Measurements from ENCODE around the gene PEX16. TPM values are rescaled to one million over a fixed set of nuclear protein-coding genes. Genes with fewer than 3 reads are reported as not detected.

Gene PEX16
- total RNA-seq, 1 experiment from 2014 or later = 33.9 TPM

DNA sequence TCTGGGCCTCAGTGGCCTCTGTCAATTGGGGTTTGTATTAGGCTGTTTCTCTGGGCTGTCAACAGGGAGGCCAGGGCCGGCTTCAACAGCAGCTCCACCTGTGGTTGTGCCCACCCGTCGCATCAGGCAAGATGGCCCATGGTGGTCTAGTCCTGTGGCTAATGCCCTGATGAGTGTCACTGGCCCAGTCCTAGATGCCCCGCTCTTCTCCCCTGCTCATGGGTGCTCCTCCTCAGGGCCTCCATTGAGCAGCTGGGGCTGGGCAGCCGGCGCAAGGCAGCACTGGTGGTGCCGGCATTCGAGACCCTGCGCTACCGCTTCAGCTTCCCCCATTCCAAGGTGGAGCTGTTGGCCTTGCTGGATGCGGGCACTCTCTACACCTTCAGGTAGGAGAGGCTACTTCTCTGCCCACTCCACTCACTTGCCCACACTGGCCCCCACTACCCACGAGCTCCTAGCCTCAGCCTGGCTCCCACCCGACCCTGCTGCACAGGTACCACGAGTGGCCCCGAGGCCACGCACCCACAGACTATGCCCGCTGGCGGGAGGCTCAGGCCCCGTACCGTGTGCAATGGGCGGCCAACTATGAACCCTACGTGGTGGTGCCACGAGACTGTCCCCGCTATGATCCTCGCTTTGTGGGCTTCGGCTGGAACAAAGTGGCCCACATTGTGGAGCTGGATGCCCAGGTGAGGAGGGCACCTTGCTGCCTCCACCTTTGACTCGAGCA is 10.2 kb upstream of the PEX16 start:
- H3K36me3 ChIP-seq = peaks cover 7% of the 10 kb centered on the region; the same call in 1 of the 2 replicates
- peak in 1 of 2 experiments; percentile 44 for DNase-seq (ENCODE audit: low read depth in 1 of 2, low spot score in 2 of 2)

DNA sequence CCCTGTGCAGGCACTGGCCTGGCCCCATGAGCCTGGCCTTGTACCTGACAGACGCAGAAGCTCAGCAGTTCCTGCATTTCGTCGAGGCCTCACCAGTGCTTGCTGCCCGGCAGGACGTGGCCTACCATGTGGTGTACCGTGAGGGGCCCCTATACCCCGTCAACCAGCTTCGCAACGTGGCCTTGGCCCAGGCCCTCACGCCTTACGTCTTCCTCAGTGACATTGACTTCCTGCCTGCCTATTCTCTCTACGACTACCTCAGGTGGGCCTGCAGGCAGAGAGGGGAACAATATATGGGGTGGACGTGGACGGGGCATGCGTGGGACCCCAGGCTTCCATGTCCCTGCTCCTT is 9.6 kb upstream of the PEX16 start:
- Histone ChIP-seq H3K4me1 (replicated peaks) (peaks cover 10% of the 10 kb centered on the region), H3K27ac (no peak overlapping the region), H3K4me3 (no peak overlapping the region), H3K27me3 (replicated peaks) (peaks cover 26% of the 10 kb centered on the region), H3K36me3 (peaks cover 7% of the 10 kb centered on the region; the same call in 1 of the 2 replicates), H3K9me3 (replicated peaks) (peaks cover 5% of the 10 kb centered on the region)
- DNase-seq (ENCODE audit: low read depth in 1 of 2, low spot score in 2 of 2) = peak in 1 of 2 experiments; percentile 42

More for the DNA sequence above, 10.2 kb upstream of the PEX16 start:
- H3K9me3 ChIP-seq (replicated peaks) = peaks cover 5% of the 10 kb centered on the region
- H3K4me1 ChIP-seq (replicated peaks) = peaks cover 5% of the 10 kb centered on the region
- H3K27ac ChIP-seq = no peak overlapping the region
- H3K27me3 ChIP-seq (replicated peaks) = peaks cover 21% of the 10 kb centered on the region
- H3K4me3 ChIP-seq = no peak overlapping the region

DNA sequence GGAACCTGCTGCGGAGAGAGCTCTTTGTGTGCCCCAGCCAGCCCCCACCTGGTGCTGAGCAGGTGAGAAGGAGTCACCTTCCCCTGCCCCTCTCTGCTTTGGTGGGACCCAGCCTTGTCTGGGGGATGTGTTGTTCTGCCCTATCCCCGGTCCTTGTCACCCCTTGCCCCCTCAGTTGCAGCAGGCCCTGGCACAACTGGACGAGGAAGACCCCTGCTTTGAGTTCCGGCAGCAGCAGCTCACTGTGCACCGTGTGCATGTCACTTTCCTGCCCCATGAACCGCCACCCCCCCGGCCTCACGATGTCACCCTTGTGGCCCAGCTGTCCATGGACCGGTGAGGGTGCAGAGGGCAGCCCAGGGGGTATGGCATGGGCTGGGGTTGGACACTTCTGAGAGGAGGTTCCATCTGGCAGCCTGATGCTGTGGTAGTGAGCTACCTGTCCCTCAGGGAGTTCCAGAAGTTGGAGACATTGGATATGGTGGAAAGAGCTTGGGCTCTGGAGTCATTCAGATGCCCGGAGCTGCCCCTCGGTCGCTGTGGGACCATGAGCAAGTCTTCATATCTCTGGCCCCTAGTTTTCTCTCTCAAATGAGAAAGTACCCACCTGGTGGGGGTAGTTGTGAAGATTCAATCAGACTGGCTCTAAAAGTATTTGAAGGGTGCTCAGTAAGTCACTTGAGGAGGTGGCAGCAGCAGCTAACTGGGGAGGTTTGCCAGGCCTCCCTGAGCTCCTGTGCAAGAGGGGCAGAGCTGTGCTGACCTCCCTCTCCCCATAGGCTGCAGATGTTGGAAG is 9.1 kb upstream of the PEX16 start:
- peak in 1 of 2 experiments; percentile 49 for DNase-seq (ENCODE audit: low read depth in 1 of 2, low spot score in 2 of 2)
- Histone ChIP-seq H3K4me1 (replicated peaks) (peaks cover 13% of the 10 kb centered on the region), H3K27me3 (replicated peaks) (peaks cover 32% of the 10 kb centered on the region), H3K36me3 (peaks cover 3% of the 10 kb centered on the region; the same call in 1 of the 2 replicates), H3K4me3 (no peak overlapping the region), H3K27ac (no peak overlapping the region), H3K9me3 (replicated peaks) (peaks cover 5% of the 10 kb centered on the region)

DNA sequence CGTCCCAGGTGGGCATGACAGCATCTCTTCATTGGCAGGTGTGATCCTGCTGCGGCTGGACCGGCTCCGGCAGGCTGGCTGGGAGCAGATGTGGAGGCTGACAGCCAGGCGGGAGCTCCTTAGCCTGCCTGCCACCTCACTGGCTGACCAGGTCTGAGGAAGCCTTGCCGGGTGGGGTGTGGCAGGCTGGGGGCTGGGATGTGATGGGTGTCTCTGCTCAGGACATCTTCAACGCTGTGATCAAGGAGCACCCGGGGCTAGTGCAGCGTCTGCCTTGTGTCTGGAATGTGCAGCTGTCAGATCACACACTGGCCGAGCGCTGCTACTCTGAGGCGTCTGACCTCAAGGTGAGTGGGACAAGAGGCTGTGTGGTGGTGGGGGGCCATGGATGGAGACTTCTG is 8.3 kb upstream of the PEX16 start:
- H3K36me3 ChIP-seq = no peaks in the 10 kb centered on the region
- peaks cover 5% of the 10 kb centered on the region for H3K9me3 ChIP-seq (replicated peaks)
- no peak overlapping the region for H3K4me3 ChIP-seq
- DNase-seq (ENCODE audit: low read depth in 1 of 2, low spot score in 2 of 2) = peak in 1 of 2 experiments; percentile 44
- H3K27me3 ChIP-seq (replicated peaks) = peaks cover 34% of the 10 kb centered on the region
- peaks cover 13% of the 10 kb centered on the region for H3K4me1 ChIP-seq (replicated peaks)
- H3K27ac ChIP-seq = no peak overlapping the region

DNA sequence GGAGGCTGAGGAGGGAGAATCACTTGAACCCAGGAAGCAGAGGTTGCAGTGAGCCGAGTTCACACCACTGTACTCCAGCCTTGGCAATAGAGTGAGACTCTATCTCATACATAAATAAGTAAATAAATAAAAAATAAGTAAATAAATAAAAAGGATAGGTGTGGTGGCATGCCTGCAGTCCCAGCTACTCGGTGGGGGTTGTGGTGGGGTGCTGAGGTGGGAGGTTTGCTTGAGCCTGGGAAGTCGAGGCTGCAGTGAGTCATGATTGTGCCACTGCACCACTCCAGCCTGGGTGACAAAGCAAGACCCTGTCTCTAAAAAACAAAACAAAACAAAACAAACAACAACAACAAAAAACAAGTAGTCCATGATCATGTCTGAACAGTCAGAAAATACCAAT is 7.9 kb upstream of the PEX16 start:
- Histone ChIP-seq H3K27ac (no peak overlapping the region), H3K36me3 (no peaks in the 10 kb centered on the region), H3K4me3 (no peak overlapping the region), H3K4me1 (replicated peaks) (peaks cover 13% of the 10 kb centered on the region), H3K27me3 (replicated peaks) (peaks cover 34% of the 10 kb centered on the region), H3K9me3 (replicated peaks) (peaks cover 5% of the 10 kb centered on the region)
- DNase-seq (ENCODE audit: low read depth in 1 of 2, low spot score in 2 of 2) = no peak

DNA sequence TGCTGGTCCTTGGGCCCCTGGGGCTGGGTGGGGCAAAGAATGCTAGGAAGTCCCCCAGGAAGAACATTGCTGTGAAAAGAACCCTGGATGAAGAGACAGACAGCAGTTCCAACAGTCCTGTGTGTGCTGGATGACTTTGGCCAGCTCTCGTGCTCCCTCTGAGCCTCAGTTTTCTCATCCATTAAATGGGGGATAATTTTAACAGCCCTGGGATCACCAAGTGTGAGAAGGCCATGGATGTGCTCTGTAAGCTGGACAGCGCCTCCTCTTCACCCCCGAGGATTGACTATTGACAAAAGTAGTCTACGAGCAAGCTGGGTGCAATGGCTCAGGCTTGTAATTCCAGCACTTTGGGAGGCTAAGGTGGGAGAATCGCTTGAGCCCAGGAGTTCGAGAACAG is 7.2 kb upstream of the PEX16 start:
- no peak for DNase-seq (ENCODE audit: low read depth in 1 of 2, low spot score in 2 of 2)
- Histone ChIP-seq H3K27me3 (replicated peaks) (peaks cover 34% of the 10 kb centered on the region), H3K9me3 (replicated peaks) (peaks cover 5% of the 10 kb centered on the region), H3K4me3 (no peak overlapping the region), H3K36me3 (no peaks in the 10 kb centered on the region), H3K4me1 (replicated peaks) (peaks cover 13% of the 10 kb centered on the region), H3K27ac (no peak overlapping the region)

DNA sequence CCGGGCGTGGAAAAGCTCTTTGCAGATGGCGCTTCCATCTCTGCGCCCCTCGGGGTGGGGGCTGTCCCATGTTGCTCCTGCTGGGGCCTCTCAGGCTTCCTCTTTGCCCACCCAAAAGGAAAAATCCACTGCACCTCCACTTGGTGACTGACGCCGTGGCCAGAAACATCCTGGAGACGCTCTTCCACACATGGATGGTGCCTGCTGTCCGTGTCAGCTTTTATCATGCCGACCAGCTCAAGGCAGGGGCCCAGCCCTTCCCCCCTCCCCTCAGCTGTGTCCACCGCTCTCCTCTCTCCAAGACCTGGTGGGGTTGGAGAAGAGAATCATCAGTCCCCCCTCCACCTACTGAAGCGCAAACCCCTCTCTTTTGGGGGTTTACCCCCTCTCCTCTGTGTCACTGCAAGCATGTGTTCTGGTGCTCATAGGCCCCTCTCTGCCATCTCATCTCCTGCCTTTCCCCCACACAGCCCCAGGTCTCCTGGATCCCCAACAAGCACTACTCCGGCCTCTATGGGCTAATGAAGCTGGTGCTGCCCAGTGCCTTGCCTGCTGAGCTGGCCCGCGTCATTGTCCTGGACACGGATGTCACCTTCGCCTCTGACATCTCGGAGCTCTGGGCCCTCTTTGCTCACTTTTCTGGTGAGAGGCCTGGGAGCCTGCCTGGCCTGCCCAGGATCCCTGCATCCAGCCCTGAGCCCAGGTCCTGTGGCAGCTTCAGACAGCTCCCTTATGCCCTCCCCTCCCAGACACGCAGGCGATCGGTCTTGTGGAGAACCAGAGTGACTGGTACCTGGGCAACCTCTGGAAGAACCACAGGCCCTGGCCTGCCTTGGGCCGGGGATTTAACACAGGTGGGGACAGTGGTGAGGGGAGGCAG is 6.6 kb upstream of the PEX16 start:
- Histone ChIP-seq H3K4me3 (no peak overlapping the region), H3K36me3 (no peaks in the 10 kb centered on the region), H3K27me3 (replicated peaks) (peaks cover 34% of the 10 kb centered on the region)

DNA sequence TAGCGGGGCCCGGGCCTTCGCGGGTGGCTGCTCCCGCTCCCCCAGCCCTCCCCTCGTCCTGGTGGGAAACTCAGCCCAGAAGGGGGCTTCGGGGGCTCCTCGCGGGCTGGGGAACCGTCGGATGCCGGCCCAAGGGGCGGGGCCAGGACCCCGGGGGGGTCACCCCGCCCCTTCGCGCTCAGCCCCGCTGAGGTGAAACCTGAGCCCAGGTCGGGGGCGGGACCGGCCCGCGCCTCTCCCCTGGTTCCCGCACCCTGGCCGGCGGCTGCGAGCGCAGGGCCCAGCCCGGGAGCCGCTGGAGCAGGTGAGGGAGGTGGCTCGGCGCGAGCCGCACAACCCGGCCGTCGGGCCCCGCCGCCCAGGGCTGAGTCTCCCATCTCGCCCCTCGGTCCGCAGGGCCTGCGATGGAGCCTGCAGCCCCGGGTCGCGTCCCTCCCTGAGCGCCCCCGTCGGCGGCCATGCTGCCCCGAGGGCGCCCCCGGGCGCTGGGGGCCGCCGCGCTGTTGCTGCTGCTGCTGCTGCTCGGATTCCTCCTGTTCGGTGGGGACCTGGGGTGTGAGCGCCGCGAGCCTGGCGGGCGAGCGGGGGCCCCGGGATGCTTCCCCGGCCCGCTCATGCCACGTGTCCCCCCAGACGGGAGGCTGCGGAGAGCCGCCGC is 4.9 kb upstream of the PEX16 start, which contains the start of gene LARGE2:
Gene LARGE2 (plus strand): TSS at position 232 of the 658 bp plus-strand sequence. CDS start 227 bp downstream, at position 459.
- Histone ChIP-seq H3K27ac (no peak within 1 kb of the TSS), H3K4me1 (replicated peaks) (peaks cover 13% of the 10 kb centered on the region), H3K27me3 (replicated peaks) (peaks cover 34% of the 10 kb centered on the region), H3K9me3 (replicated peaks) (peaks cover 5% of the 10 kb centered on the region), H3K4me3 (peak within 1 kb of the TSS; percentile 5; the same call in 1 of the 2 replicates), H3K36me3 (peaks cover 2% of the 10 kb centered on the region)
- DNase-seq (ENCODE audit: low read depth in 1 of 2, low spot score in 2 of 2) = peak in 1 of 2 experiments; percentile 38

More for the DNA sequence above, 6.6 kb upstream of the PEX16 start:
- peak in 1 of 2 experiments; percentile 48 for DNase-seq (ENCODE audit: low read depth in 1 of 2, low spot score in 2 of 2)
- H3K4me1 ChIP-seq (replicated peaks) = peaks cover 13% of the 10 kb centered on the region
- peaks cover 5% of the 10 kb centered on the region for H3K9me3 ChIP-seq (replicated peaks)
- H3K27ac ChIP-seq = no peak overlapping the region

DNA sequence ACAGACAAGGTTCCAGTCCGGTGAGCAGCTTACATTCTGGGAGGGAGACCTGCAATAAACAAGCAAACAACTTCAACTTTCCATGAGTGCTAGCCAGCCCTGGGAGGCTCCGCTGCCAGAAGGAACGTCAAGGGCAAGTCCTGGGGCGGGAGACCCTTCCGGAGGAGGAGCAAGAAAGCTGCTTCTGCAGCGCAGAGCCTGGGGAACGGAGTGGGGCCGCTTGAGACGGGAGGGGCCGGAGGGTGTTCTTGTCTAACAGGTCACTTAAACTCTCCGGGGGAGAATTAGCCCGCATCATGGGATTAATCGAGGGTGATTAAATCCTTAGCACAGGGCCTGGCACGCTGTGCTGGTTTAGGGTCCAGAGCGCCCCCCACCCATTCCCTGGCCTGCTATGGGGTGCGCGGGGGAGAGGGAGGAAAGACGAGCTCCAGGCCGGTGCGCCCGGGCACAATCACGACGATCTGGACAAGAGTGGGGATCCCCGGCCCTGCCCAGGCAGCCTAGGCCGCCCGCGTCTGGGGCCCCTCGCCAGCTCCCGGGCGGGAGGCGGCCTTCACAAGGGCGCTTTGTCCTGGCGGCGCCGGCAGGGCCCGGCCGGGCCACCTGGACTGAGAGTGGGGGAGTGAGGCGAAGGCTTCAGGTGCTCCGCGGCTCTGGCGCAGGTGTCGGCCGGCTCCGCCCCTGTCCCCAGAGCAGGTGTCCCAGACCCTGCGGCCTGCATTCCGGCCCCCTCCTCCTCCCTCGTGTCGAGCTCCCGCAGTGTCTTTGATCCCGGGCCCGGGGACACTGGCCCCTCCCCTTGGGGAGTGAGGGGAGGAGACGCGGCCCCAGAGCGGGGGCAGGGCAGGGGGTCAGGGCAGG is 4.1 kb upstream of the PEX16 start:
- no peak overlapping the region for H3K27ac ChIP-seq
- H3K4me1 ChIP-seq (replicated peaks) = peaks cover 19% of the 10 kb centered on the region
- no peak overlapping the region for H3K4me3 ChIP-seq
- DNase-seq (ENCODE audit: low read depth in 1 of 2, low spot score in 2 of 2) = no peak
- H3K9me3 ChIP-seq (replicated peaks) = peaks cover 5% of the 10 kb centered on the region
- H3K27me3 ChIP-seq (replicated peaks) = peaks cover 34% of the 10 kb centered on the region
- peaks cover 9% of the 10 kb centered on the region for H3K36me3 ChIP-seq

DNA sequence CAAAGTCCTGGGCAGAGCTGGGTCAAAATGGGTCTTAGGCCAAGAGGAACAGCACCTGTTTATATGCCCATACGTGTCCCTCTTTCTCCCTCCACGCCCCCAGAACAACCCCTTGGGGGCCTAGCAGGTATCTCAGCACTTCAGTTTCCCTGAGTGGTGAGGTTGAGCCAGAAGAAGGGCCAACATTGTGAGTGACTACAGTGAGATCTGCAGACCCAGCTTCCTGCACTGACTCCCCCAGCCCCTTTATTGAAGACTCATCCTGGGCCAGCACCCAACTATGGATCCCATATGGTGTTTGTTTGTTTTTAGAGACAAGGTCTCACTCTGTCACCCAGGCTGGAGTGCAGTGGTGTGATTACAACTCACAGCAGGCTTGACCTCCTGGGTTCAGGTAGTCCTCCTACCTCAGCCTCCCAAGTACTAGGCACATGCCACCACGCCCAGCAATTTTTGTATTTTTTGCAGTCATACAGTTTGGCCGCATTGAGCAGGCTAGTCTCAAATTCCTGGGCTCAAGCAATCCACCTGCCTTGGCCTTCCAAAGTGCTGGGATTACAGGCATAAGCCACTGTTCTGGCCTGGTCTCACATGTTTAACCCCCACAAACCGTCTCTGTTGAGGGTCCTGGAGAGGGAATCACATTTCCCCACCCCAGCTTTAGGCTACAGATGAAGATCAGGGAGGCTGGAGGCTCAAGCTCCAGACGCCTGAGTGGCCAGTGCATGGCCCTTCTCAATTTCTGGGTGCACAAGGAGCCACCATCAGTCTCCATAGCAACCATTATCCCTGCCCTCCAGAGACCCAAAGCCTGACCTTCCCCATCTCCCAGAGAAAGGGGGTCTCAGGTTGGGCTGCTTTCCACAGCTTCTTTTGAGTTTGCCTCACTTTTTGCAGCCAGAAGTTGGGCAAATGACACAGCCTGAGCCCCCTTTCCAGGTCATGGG is 3.1 kb upstream of the PEX16 start:
- peaks cover 34% of the 10 kb centered on the region for H3K27me3 ChIP-seq (replicated peaks)
- peaks cover 26% of the 10 kb centered on the region for H3K4me1 ChIP-seq (replicated peaks)
- no peak overlapping the region for H3K4me3 ChIP-seq
- no peak overlapping the region for H3K27ac ChIP-seq
- peaks cover 5% of the 10 kb centered on the region for H3K9me3 ChIP-seq (replicated peaks)
- peaks cover 13% of the 10 kb centered on the region for H3K36me3 ChIP-seq
- no peak for DNase-seq (ENCODE audit: low read depth in 1 of 2, low spot score in 2 of 2)

DNA sequence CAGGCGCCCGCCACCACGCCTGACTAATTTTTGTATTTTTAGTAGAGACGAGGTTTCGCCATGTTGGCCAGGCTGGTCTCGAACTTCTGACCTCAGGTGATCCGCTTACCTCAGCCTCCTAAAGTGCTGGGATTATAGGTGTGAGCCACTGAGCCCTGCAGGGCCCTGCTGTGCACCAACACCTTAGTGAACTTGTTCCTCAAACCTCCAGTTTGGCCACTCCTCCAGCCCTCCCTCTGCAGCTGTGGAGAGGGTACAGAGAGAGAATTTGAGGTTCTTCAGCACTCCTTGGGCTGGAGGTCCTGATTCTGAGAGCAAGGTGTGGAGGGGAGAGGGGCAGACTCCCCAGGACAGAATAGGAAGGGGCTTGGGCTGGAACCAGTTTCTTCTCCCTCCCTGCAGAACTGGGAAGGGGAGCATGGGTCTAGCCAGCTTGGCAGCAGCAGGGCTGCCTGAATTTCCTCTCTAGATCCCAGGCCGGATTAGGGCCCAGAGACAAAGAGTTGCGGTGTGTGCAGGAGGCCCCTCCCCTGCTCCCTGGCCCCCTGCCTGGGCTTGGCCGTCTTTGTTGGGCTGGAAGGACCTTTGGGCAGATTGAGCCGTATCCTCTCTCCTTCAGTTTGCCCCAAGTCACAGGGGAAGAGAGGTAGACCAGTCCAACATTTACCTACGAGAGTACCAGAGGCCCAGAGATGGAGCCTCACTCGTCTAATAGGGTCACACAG is 2.3 kb upstream of the PEX16 start:
- Histone ChIP-seq H3K4me3 (no peak overlapping the region), H3K27ac (no peak overlapping the region), H3K4me1 (replicated peaks) (peaks cover 26% of the 10 kb centered on the region), H3K9me3 (replicated peaks) (peaks cover 5% of the 10 kb centered on the region), H3K27me3 (replicated peaks) (peaks cover 31% of the 10 kb centered on the region), H3K36me3 (peaks cover 22% of the 10 kb centered on the region)
- no peak for DNase-seq (ENCODE audit: low read depth in 1 of 2, low spot score in 2 of 2)

All from SJSA1 (cell line).